Measurements from ENCODE around the gene SPOCD1.
A peak's percentile ranks its signal among the peaks of the same experiment; 100 is the strongest.
"Not testable (repeated sequence)": the region's sequence is repeated elsewhere in the genome, so short reads cannot be mapped to it uniquely, and the experiment has no call there.

Gene SPOCD1

GRCh38 chr1:31828926-31829690, 13.3 kb upstream of the SPOCD1 start:
- DNase-seq: no peak

- DNase-seq: no peak
These were observed 12.5 kb upstream of the SPOCD1 start for GRCh38 chr1:31828341-31828740.

GRCh38 chr1:31823780-31824179, 8.0 kb upstream of the SPOCD1 start:
- DNase-seq: no peak

GRCh38 chr1:31822766-31823165, 6.9 kb upstream of the SPOCD1 start:
- DNase-seq: no peak

GRCh38 chr1:31820196-31820595, 4.4 kb upstream of the SPOCD1 start:
- not testable (repeated sequence) for DNase-seq

- no peak for DNase-seq
These were observed 2.4 kb upstream of the SPOCD1 start for GRCh38 chr1:31818206-31818605.

GRCh38 chr1:31816947-31817346, 1.1 kb upstream of the SPOCD1 start:
- DNase-seq: not testable (repeated sequence)

GRCh38 chr1:31816501-31816900, 679 bp upstream of the SPOCD1 start:
- DNase-seq: not testable (repeated sequence)

- no peak for DNase-seq
These were observed 546 bp downstream of the SPOCD1 start for GRCh38 chr1:31815307-31815645.

GRCh38 chr1:31814631-31815306, 1.1 kb downstream of the SPOCD1 start:
- no peak for DNase-seq

- no peak for DNase-seq
These were observed 1.7 kb downstream of the SPOCD1 start for GRCh38 chr1:31814041-31814511.

GRCh38 chr1:31812158-31812829, 3.5 kb downstream of the SPOCD1 start:
- no peak for DNase-seq

- DNase-seq: peak; percentile 29
These were observed 4.2 kb downstream of the SPOCD1 start for GRCh38 chr1:31811605-31812004.

GRCh38 chr1:31809698-31810097, 6.1 kb downstream of the SPOCD1 start:
- no peak for DNase-seq

GRCh38 chr1:31807273-31808048, 8.4 kb downstream of the SPOCD1 start:
- DNase-seq: no peak

- DNase-seq: no peak
These were observed 10.5 kb downstream of the SPOCD1 start for GRCh38 chr1:31805318-31805717.

GRCh38 chr1:31804098-31804497, 11.7 kb downstream of the SPOCD1 start:
- DNase-seq: no peak

GRCh38 chr1:31803610-31804009, 12.2 kb downstream of the SPOCD1 start:
- no peak for DNase-seq

GRCh38 chr1:31802190-31803150, 13.4 kb downstream of the SPOCD1 start:
- no peak for DNase-seq

- DNase-seq: no peak
These were observed 14.4 kb downstream of the SPOCD1 start for GRCh38 chr1:31801458-31801857.

GRCh38 chr1:31800674-31800967, 15.2 kb downstream of the SPOCD1 start:
- DNase-seq: no peak
